SK-MEL-5 (cell line): Measurements from ENCODE around the gene EDRF1. TPM values are rescaled to one million over a fixed set of nuclear protein-coding genes. Genes with fewer than 3 reads are reported as not detected.

ENCODE experiments used
- DNase-seq: peaks from one replicate; pipeline ENCODE4 v3.0.0-alpha.2; 2016; ENCODE audit warnings: low read depth, low spot score
- in situ Hi-C: cut with HindIII; loops from 2 replicates; pipeline ENCODE4 v1.10.0; 2016; ENCODE audit warnings: low sequenced_read_pairs, high pct_unique_total_duplicates, low pct_unique_long_range_greater_than_20kb
- total RNA-seq: library from RNA; depleted of rRNA; stranded (reverse); fragments of >200 nt; shearing (Covaris generic); gene quantifications from 2 replicates; pipeline ENCODE4 v1.2.3, GENCODE V29; 2014; rRNA removed

The EDRF1 gene
- total RNA-seq, 1 experiment from 2014 or later, result 16.5 TPM

- in situ Hi-C loops, result no loop called here
- no peak for DNase-seq
Measured at GRCh38 chr10:125801574-125801973, 82.1 kb downstream of the EDRF1 start.

- in situ Hi-C loops, result no loop called here
- no peak for DNase-seq
Measured at GRCh38 chr10:125802131-125802530, 82.6 kb downstream of the EDRF1 start.

DNA sequence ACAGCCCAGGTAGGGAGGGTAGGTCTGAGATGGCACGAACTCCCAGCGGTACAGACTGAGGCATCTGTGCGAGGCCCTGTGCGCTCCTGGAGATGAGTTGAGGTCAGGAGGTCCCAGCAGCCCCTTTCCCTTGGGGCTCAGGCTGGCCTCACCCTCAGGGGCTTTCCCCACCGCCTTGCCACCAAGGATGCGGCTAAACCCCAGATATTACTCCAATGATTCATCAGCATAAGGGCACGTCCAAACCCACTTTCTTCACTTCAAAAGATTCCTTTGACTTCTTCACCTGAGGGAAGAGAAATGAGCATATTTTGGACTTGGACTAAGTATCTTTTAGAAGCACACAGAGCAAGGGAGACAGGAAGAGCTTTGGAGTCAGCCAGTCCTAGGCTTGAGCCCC lies 83.2 kb downstream of the EDRF1 start:
- DNase-seq, result no peak
- in situ Hi-C loops, result no loop called here

DNA sequence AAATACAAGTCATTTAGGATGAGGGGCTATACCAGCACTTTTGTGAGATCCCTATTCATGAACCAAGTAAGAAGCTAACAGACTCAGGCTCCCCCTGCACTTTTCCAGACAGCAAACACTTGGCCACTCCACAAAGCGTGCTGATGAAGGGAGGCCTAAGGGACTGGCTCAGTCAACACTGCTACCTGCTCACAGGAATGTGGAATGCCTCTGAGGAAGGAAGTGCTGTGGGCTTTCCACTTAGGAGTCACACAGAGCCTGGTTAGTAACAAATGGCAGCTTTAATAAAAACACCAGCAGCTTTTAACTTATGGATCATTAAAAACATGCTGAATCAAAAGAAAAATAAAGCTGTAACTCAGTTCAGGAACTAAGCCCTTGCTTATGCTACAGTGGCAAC lies 88.5 kb downstream of the EDRF1 start:
- in situ Hi-C loops, result no loop called here
- DNase-seq, result no peak

- no peak for DNase-seq
- in situ Hi-C loops, result no loop called here
Measured at GRCh38 chr10:125811251-125811650, 91.7 kb downstream of the EDRF1 start.

DNA sequence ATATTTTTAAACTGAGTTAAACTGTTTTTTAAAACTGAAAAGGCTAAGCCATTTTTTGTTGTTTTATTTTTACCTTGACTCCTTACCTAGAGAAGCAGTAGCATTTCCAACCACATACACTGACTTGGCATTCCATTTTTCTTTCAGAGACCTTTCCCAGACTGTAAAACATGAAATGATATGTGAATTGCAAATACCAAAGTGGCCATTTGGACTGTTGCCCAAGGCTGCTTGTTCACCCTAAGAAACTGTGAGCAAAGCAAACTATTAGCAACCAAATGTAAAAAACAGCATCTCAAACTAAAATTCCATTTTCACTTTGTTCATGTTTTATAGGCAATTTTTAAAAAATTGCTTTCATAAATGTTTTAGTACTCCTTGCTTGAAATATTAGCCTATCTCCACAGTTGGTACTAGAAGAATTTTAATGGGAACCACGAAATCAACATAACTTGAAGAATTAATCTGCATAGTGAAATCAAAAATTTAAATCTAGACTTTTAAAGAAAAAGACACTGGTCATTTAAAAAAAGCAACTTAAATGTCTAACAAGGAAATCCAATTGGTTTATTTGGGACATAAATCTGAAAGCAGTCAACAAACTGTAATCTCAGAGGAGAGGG lies 92.7 kb downstream of the EDRF1 start:
- DNase-seq, result no peak
- in situ Hi-C loops, result no loop called here

Other genes starting within 250 kb of the EDRF1 start
- gene TEX36, start 36.5 kb upstream of the EDRF1 start, total RNA-seq, result not detected in 2 replicates
- not detected in 2 replicates for gene MMP21, start 56.1 kb downstream of the EDRF1 start, total RNA-seq
- gene UROS, start 103.5 kb downstream of the EDRF1 start, total RNA-seq, result 98.5 and 99.9 TPM in 2 replicates
- gene BCCIP, start 103.8 kb downstream of the EDRF1 start, total RNA-seq, result 43.4 and 44.0 TPM in 2 replicates
- 47.2 and 50.2 TPM in 2 replicates for gene DHX32, start 161.6 kb downstream of the EDRF1 start, total RNA-seq
- gene FANK1, start 176.9 kb downstream of the EDRF1 start, total RNA-seq, result 1.6 TPM in 1 of 2 replicates, not detected in the other